SU-DHL-6 (cell line): ENCODE measurements around the gene TMEM271.

Experiments
- EZH2phosphoT487 ChIP-seq: fragments of 200-600 bp; sonication (generic), shearing (Covaris generic); conservative IDR thresholded peaks from 2 replicates; pipeline ENCODE4 v1.6.1; 2018; ENCODE audit warnings: mild to moderate bottlenecking, antibody characterized with exemption, low read length, moderate library complexity, mixed read lengths
- TF ChIP-seq, protein P1 (sequence below): fragments of 200-600 bp; sonication (generic); IDR thresholded peaks from one replicate; pipeline ENCODE4 v1.5.1; 2017; ENCODE audit warnings: antibody characterized with exemption, mild to moderate bottlenecking, low read length, moderate library complexity; ENCODE audit not compliant: insufficient read depth, poor library complexity, severe bottlenecking

DNA sequence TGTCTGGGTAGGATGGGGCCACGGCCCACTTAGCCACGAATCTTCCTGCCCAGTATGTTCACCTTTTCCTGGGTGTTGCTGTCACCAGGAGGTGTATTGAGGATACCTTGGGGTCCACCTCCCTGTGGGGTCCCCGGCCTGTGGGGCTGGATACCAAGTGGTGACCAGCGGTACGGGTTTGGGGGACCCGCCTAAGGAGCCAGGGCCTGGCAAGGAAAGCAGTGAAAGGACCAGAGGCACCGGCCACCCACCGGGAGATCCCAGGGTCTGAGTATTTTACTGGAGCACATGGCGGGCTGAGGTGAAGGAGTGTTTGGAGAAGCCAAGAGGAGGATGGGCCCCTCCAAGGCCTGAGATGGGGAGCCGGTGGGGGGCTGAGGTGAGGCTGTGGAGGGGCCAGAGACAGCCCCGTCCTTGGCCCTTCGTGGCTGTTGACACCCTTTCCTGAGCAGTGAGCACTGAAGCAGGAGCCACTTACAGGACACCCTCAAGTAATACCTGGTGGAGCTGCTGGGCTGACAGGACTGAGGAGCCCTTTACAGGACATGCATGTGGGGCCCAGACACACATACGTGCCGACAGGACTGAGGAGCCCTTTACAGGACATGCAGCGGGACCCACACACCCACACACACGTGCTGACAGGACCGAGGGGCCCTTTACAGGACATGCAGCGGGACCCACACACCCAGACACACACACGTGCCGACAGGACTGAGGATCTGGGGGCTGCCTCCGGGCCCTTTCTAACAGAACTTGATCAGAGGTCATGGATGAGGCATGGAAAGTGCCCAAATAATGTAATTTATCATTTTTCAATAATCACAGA is 38.4 kb downstream of the TMEM271 start:
- TF ChIP-seq, protein P1, sequence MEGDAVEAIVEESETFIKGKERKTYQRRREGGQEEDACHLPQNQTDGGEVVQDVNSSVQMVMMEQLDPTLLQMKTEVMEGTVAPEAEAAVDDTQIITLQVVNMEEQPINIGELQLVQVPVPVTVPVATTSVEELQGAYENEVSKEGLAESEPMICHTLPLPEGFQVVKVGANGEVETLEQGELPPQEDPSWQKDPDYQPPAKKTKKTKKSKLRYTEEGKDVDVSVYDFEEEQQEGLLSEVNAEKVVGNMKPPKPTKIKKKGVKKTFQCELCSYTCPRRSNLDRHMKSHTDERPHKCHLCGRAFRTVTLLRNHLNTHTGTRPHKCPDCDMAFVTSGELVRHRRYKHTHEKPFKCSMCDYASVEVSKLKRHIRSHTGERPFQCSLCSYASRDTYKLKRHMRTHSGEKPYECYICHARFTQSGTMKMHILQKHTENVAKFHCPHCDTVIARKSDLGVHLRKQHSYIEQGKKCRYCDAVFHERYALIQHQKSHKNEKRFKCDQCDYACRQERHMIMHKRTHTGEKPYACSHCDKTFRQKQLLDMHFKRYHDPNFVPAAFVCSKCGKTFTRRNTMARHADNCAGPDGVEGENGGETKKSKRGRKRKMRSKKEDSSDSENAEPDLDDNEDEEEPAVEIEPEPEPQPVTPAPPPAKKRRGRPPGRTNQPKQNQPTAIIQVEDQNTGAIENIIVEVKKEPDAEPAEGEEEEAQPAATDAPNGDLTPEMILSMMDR = no peak
- no peak for TF ChIP-seq EZH2phosphoT487
